ENCODE measurements around the gene DGKB. TPM values are rescaled to one million over a fixed set of nuclear protein-coding genes. Genes with fewer than 3 reads are reported as not detected.

DGKB gene
- total RNA-seq, 2 donors from 2014 or later, result 0.52 TPM; not detected in 1

- H3K4me1 ChIP-seq, result no peaks in the 10 kb centered on the region
- H3K27ac ChIP-seq, result no peak overlapping the region
- ATAC-seq (no peak), DNase-seq (no peak)
- H3K36me3 ChIP-seq (replicated peaks in 1 of 2; ENCODE audit: insufficient read depth in 1 of 2, low read depth in 2 of 2), result no peaks in the 10 kb centered on the region
- 61 to 69% methylated on average over 4 of the region's 4 CpGs for WGBS, 2 donors
- H3K4me3 ChIP-seq, result no peak overlapping the region
- no peaks in the 10 kb centered on the region for H3K27me3 ChIP-seq
- no peak for TF ChIP-seq POLR2A (IDR thresholded peaks at IDR 0.05)
- no peak for TF ChIP-seq CTCF (IDR thresholded peaks at IDR 0.05)
- intact Hi-C loops (cut with DNase I), result no loop called here
- H3K9me3 ChIP-seq, result no peaks in the 10 kb centered on the region
Measured at GRCh38 chr7:14905764-14906163, 3.2 kb upstream of the DGKB start.

- Histone ChIP-seq H3K36me3 (replicated peaks in 1 of 2; ENCODE audit: insufficient read depth in 1 of 2, low read depth in 2 of 2) (no peaks in the 10 kb centered on the region), H3K4me3 (no peak overlapping the region), H3K27me3 (no peaks in the 10 kb centered on the region), H3K27ac (no peak overlapping the region), H3K4me1 (no peaks in the 10 kb centered on the region), H3K9me3 (no peaks in the 10 kb centered on the region)
- intact Hi-C loops (cut with DNase I), result no loop called here
- WGBS, 2 donors, result 83 to 88% methylated on average over 4 of the region's 4 CpGs
- DNase-seq (no peak), ATAC-seq (no peak)
- TF ChIP-seq POLR2A (IDR thresholded peaks at IDR 0.05), result no peak
- no peak for TF ChIP-seq CTCF (IDR thresholded peaks at IDR 0.05)
Measured at GRCh38 chr7:14900051-14900450, 2.5 kb downstream of the DGKB start.

- TF ChIP-seq POLR2A (IDR thresholded peaks at IDR 0.05) (no peak), CTCF (IDR thresholded peaks at IDR 0.05) (no peak)
- no peak overlapping the region for H3K4me3 ChIP-seq
- intact Hi-C loops (cut with DNase I), result no loop called here
- H3K9me3 ChIP-seq, result no peaks in the 10 kb centered on the region
- ATAC-seq, result no peak
- WGBS, 2 donors, result 55 to 64% methylated on average over 3 of the region's 3 CpGs
- H3K27ac ChIP-seq, result no peak overlapping the region
- H3K27me3 ChIP-seq, result no peaks in the 10 kb centered on the region
- no peaks in the 10 kb centered on the region for H3K36me3 ChIP-seq (replicated peaks in 1 of 2; ENCODE audit: insufficient read depth in 1 of 2, low read depth in 2 of 2)
- H3K4me1 ChIP-seq, result no peaks in the 10 kb centered on the region
- DNase-seq, result no peak
Measured at GRCh38 chr7:14899030-14899429, 3.5 kb downstream of the DGKB start.

GRCh38 chr7:14896461-14896860, 6.1 kb downstream of the DGKB start:
- no peak overlapping the region for H3K27ac ChIP-seq
- DNase-seq (no peak), ATAC-seq (no peak)
- peaks cover 0 to 6% of the 10 kb centered on the region in 2 donors for H3K27me3 ChIP-seq
- 87 to 93% methylated on average over 2 of the region's 2 CpGs for WGBS, 2 donors
- H3K9me3 ChIP-seq, result no peaks in the 10 kb centered on the region
- H3K4me1 ChIP-seq, result no peaks in the 10 kb centered on the region
- no peaks in the 10 kb centered on the region for H3K36me3 ChIP-seq (replicated peaks in 1 of 2; ENCODE audit: insufficient read depth in 1 of 2, low read depth in 2 of 2)
- no peak overlapping the region for H3K4me3 ChIP-seq
- intact Hi-C loops (cut with DNase I), result no loop called here
- TF ChIP-seq CTCF (IDR thresholded peaks at IDR 0.05), result no peak
- TF ChIP-seq POLR2A (IDR thresholded peaks at IDR 0.05), result no peak

- no peak for DNase-seq
- TF ChIP-seq POLR2A (IDR thresholded peaks at IDR 0.05) (no peak), CTCF (IDR thresholded peaks at IDR 0.05) (no peak)
- no peak for ATAC-seq
- H3K9me3 ChIP-seq, result no peaks in the 10 kb centered on the region
- no peaks in the 10 kb centered on the region for H3K36me3 ChIP-seq (replicated peaks in 1 of 2; ENCODE audit: insufficient read depth in 1 of 2, low read depth in 2 of 2)
- H3K27me3 ChIP-seq, result peaks cover 0 to 6% of the 10 kb centered on the region in 2 donors
- no peak overlapping the region for H3K27ac ChIP-seq
- H3K4me3 ChIP-seq, result no peak overlapping the region
- H3K4me1 ChIP-seq, result no peaks in the 10 kb centered on the region
- intact Hi-C loops (cut with DNase I), result no loop called here
Measured at GRCh38 chr7:14894826-14895225, 7.7 kb downstream of the DGKB start.

Measured in body of pancreas (tissue), 4 donors.